WERI-Rb-1 (cell line): ENCODE data around the gene GRIN1.

Experiments used
- DNase-seq: peaks from one replicate; pipeline ENCODE4 v3.0.0-alpha.2; 2020
- H3K27ac ChIP-seq: fragments of 250-450 bp; sonication (Bioruptor Pico); 2 replicates; pipeline ENCODE4 v1.5.1; 2020; ENCODE audit warnings: mild to moderate bottlenecking, moderate library complexity
- H3K27me3 ChIP-seq: fragments of 250-450 bp; sonication (Bioruptor Pico); 2 replicates; pipeline ENCODE4 v1.5.1; 2021; ENCODE audit warnings: mild to moderate bottlenecking, low read depth, moderate library complexity; ENCODE audit not compliant: insufficient read depth, severe bottlenecking
- H3K36me3 ChIP-seq: fragments of 250-450 bp; sonication (Bioruptor Pico); 2 replicates; pipeline ENCODE4 v1.5.1; 2020; ENCODE audit warnings: mild to moderate bottlenecking, moderate library complexity
- H3K4me3 ChIP-seq: 2 replicates; pipeline ENCODE4 v1.5.1; 2011; ENCODE audit warnings: low read depth, mild to moderate bottlenecking, control low read depth, low read length
- H3K9me3 ChIP-seq: fragments of 250-450 bp; sonication (Bioruptor Pico); 2 replicates; pipeline ENCODE4 v1.5.1; 2021; ENCODE audit warnings: mild to moderate bottlenecking, moderate library complexity; ENCODE audit not compliant: severe bottlenecking
- CTCF ChIP-seq: IDR thresholded peaks from 2 replicates; pipeline ENCODE4 v1.5.1; 2011; ENCODE audit warnings: low read depth, mild to moderate bottlenecking, control low read depth, inconsistent platforms, low read length

GRIN1 gene

GRCh38 chr9:137097761-137098462 lies 41.0 kb upstream of the GRIN1 start:
- no peak overlapping the region for H3K27ac ChIP-seq
- no peak for TF ChIP-seq CTCF
- no peaks in the 10 kb centered on the region for H3K27me3 ChIP-seq
- no peak for DNase-seq
- peaks cover 57% of the 10 kb centered on the region for H3K36me3 ChIP-seq
- H3K9me3 ChIP-seq: peaks cover 3% of the 10 kb centered on the region
- H3K4me3 ChIP-seq: no peak overlapping the region

- no peak for DNase-seq
- peaks cover 3% of the 10 kb centered on the region for H3K9me3 ChIP-seq
- peaks cover 61% of the 10 kb centered on the region for H3K36me3 ChIP-seq
- no peak for TF ChIP-seq CTCF
- H3K27me3 ChIP-seq: no peaks in the 10 kb centered on the region
- no peak overlapping the region for H3K4me3 ChIP-seq
- H3K27ac ChIP-seq: no peak overlapping the region
Observed at GRCh38 chr9:137099231-137099630, 39.7 kb upstream of the GRIN1 start.

- no peak for DNase-seq
- no peaks in the 10 kb centered on the region for H3K27me3 ChIP-seq
- H3K4me3 ChIP-seq: no peak overlapping the region
- H3K27ac ChIP-seq: no peak overlapping the region
- no peak for TF ChIP-seq CTCF
- peaks cover 70% of the 10 kb centered on the region for H3K36me3 ChIP-seq
- peaks cover 3% of the 10 kb centered on the region for H3K9me3 ChIP-seq
Observed at GRCh38 chr9:137103206-137103999, 35.6 kb upstream of the GRIN1 start.

- H3K27ac ChIP-seq: no peak overlapping the region
- TF ChIP-seq CTCF: no peak
- H3K9me3 ChIP-seq: peaks cover 3% of the 10 kb centered on the region
- no peak overlapping the region for H3K4me3 ChIP-seq
- H3K27me3 ChIP-seq: no peaks in the 10 kb centered on the region
- H3K36me3 ChIP-seq: peaks cover 58% of the 10 kb centered on the region
- no peak for DNase-seq
Observed at GRCh38 chr9:137105814-137106661, 32.9 kb upstream of the GRIN1 start.

- Histone ChIP-seq H3K36me3 (peaks cover 51% of the 10 kb centered on the region), H3K9me3 (no peaks in the 10 kb centered on the region), H3K27ac (no peak overlapping the region), H3K4me3 (no peak overlapping the region), H3K27me3 (no peaks in the 10 kb centered on the region)
- DNase-seq: no peak
- TF ChIP-seq CTCF: no peak
Observed at GRCh38 chr9:137106662-137107250, 32.2 kb upstream of the GRIN1 start.
